Tongue (tissue), 2 donors: Measurements from ENCODE around the gene ELP1. TPM values are rescaled to one million over a fixed set of nuclear protein-coding genes. Genes with fewer than 3 reads are reported as not detected.
"Not testable (repeated sequence)": the region's sequence is repeated elsewhere in the genome, so short reads cannot be mapped to it uniquely, and the experiment has no call there.

Source experiments
- DNase-seq: peaks from one replicate; pipeline ENCODE4 v3.0.0-alpha.2; 2015
- total RNA-seq: library from RNA; depleted of rRNA; stranded (reverse); fragments of >200 nt; gene quantifications from one replicate; pipeline ENCODE4 v1.2.3, GENCODE V29; 2014

Gene ELP1
- total RNA-seq, 1 donor from 2014 or later: 52.1 TPM

DNA sequence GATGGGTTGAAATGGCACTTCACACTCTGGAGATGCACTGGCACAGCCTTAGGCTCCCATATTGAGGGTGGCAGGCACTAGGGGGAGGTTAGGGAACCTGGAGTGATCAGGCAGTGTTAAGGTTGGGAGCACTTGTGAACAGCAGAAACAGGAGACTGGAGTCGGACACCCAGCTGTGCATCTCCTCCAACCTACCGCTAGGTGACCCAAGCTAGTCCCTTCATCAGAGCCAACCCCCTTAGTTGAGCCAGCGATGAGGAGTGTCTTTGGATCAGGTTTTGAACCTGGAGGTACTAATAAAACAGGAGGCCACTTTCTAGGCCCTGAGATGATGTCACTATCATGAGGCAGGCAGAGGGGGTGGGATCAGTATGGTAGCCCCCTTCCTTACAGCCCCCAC lies 79.8 kb downstream of the ELP1 start:
- no peak for DNase-seq

DNA sequence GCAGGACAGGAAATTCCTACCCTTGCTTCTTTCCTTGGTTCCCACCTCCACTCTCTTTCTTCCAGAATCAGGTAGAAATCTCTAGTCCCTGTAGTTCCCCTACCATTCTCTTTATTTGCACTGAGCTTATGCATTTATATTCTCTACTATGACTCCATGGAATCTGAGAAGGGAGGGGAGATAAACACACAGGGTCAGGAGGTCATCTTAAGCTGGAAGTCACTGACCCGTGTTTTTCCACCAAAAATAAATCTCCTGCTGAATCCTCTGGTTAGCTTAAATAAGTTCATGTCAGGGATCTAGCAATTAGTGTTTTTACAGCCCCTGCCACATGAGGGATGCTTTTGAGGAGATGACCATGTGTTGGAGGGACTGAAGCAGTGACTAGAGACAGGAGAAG lies 81.8 kb downstream of the ELP1 start:
- no peak for DNase-seq

DNA sequence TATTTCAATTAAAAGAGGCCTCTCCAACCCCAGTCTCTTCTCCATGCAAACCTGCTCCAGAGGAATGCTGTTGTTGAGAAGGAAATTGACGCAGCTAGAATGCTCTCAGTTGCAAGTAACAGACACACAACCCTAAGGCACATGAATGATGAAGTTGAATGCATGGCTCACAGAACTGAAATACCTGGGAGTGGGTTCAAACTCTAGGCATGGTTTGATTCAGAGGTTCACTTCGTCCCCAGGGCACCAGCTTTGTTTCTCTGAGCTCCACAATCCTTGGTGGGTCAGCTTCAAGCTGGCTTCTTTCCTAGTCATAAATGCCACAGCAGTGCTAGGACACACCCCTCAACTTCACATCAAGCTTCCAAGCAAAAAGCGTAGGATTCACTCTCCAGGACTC lies 82.8 kb downstream of the ELP1 start:
- no peak for DNase-seq

DNA sequence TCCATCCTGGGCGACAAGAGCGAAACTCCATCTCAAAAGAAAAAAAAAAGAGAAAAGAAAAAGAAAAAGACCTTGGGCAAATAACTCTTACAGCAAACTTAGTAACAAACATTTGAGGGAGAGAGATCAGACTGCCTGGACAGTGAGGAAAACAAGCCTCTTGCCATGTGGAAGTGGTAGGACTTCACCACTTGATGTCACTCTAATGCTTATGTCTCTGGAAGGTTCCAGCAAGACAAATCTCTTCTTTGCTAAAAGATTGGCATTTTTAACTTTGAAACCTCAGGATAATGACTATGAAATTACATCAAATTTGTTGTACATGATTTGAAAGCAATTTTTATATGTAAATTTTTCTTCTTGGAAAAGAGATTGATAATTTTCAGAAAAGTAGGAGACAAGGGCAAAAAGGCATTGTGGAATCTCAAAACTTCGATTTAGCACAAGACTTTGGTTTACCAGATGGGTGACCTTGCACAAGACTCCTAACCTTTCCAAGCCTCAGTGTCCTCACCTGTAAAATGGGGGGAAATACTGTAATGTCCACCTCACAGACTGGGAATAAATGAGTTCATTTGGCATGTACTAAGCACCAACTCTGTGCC lies 83.5 kb downstream of the ELP1 start:
- peak; percentile 12 for DNase-seq

DNA sequence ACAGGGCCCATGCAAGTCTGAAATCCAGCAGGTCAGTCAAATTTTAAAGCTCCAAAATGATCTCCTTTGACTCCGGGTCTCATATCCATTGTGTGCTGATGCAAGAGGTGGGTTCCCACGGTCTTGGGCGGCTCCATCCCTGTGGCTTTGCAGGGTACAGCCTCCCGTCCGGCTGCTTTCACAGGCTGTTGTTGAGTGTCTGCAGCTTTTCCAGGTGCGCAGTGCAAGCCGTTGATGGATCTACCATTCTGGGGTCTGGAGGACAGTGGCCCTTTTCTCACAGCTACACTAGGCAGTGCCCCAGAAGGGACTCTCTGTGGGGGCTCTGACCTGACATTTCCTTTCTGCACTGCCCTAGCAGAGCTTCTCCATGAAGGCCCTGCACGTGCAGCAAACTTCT lies 85.6 kb downstream of the ELP1 start:
- not testable (repeated sequence) for DNase-seq

DNA sequence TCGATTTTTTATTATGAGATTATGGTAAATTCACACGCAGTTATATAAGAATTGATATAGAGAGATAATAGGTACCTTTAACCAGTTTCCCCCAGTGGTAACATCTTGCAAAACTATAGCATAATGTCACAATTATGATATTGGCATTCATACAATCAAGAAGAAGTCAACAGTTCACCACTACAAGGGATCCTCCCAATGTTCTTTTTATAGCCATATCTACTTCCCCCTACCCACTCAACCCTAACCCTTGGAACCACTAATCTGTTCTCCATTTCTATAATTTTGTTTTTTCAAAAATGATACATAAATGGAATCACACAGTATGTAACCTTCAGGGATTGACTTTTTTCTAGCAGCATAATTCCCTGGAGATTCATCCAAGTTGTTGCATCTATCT lies 88.0 kb downstream of the ELP1 start:
- no peak for DNase-seq

DNA sequence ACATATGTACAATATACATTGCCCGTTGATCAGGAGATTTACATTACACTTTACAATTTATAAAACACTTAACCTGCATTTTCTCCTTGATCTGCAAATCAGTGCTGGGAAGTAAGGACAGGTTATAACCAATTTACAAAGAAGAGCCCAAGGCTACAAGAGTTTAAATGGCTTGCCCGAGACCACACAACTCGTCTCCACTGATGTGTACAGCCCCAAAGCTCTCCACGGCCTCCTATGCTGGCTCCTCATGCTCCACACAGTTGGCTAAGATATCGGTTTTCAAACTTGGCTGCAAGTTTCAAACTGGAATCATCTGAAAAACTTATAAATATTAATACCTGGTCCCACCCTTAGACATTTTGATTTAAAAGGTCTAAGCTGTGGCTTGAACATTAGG lies 88.4 kb downstream of the ELP1 start:
- no peak for DNase-seq

DNA sequence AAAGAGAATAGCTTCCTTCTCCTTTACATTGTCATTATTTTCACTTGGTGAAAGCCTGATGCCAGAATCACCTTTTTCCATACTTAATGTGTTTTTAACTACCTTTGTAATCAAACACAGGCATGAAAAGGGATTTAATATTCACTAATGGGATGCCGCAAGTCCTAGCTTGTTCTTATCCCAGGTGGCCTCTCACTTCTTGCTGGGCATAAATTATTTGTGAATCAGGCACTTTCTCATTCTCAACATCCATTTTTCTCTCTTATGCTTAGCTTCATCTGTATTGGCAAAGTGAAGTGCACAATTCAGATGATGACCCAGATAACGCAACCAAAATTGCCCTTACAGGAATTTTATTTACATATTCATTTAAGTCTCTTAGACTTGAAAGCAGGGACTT lies 89.1 kb downstream of the ELP1 start:
- no peak for DNase-seq

DNA sequence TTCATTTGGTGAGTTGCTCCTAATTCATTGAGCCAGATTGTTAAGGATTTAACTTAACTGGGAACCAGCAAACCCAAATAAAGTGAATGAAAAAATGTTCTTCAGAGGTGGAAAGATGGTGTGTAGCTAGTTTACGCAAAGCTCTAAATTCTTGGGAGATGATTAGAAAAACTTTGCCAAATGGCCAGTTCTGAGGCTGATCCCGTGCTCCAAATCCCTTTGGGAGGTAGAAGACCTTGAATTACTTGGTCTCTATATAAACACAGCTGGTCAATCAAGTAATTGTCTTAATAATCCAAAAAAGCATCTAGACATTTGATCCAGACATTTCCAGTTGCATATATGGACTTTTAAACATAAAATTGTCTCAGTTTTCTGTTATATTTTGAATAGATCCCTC lies 89.5 kb downstream of the ELP1 start:
- peak; percentile 24 for DNase-seq

DNA sequence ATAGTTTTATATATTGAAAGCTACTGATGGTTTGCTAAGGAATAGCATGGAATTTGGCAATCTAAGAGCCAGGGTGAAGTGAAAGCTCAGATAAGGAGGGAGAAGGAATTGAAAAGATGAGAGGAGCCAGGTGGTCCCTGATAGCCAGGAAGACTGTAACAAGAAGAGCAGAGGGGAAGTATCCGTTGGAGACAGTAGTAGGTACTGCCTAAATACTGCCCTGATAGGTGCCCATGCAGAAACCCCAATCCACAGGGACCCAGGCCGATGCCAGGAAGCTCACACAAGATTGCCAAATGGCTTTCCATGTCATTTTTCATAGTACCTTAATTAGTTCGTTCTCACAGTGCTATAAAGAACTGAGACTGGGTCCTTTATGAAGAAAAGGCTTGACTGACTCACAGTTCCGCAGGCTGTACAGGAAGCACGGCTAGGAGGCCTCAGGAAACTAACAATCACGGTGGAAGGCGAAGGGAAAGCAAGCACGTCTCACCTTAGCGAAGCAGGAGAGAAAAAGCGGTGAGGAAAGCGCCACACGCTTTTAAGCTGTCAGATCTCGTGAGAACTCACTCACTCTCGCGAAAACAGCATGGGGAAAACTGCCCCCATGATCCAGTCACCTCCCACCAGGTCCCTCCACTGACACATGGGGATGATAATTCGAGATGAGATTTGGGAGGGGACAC lies 91.2 kb downstream of the ELP1 start:
- DNase-seq: no peak

DNA sequence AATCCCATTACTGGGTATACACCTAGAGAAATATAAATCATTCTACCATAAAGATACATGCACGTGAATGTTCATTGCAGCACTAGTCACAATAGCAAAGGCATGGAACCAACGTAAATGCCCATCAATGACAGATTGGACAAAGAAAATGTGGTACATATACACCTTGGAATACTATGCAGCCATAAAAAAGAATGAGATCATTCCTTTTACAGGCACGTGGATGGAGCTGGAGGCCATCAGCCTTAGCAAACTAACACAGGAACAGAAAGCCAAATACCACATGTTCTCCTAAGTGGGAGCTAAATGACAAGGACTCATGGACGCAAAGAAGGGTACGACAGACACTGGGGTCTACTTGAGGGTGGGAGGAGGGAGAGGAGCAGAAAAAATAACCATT lies 94.4 kb downstream of the ELP1 start:
- not testable (repeated sequence) for DNase-seq

DNA sequence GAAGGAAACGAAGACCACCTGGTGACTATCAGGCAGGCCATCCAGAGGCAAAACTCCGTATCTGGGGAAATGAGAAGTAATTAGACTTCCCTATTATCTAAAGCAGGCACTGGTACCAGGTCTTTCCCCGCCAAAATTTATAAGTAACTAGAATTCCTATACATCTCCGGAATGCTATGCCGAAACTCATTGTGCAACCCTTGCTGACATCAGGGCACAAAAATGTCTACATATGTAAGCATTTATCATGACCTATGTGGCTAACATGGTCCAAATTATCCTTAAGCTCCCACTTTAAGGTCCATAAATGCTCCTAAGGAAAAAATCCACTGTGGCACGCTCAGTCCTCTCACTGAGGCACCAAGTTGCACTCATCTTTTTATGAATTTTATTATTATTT lies 95.9 kb downstream of the ELP1 start:
- no peak for DNase-seq

DNA sequence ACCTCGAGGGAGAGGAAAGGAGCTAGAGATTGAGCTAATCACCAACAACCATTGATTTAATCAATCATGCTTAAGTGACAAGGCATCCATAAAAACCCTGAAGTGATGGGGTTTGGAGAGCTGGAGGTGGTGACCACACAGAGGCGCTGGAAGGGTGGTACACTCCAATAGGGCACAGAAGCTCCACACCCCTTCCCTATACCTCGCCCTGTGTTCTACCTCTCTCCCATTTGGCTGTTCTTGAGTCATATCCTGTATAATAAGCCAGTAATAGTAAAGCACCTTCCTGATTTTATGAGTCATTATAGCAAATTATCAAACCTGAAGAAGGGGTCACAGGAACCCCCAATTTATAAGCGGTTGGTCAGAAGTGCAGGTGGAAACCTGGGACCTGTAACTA lies 96.4 kb downstream of the ELP1 start:
- no peak for DNase-seq

DNA sequence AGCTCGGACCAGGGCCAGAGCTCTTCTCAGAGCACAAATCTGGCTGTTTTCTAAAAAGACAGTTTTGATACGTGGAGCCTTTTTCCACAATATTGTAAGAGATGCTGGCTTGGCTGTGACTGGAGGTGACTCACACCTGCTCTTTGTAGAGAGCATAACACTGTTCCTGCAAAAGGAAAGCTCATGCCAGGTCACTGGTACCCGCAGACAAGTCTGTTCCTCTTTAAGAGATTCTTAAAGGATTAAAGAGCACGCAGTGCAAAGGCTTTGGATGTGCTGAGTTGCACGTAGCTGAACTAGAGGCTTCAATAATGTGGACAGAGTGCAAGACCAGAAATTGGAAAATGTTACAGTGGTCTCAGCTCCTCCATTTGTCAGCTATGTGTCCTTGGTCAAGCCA lies 97.1 kb downstream of the ELP1 start:
- peak; percentile 53 for DNase-seq

DNA sequence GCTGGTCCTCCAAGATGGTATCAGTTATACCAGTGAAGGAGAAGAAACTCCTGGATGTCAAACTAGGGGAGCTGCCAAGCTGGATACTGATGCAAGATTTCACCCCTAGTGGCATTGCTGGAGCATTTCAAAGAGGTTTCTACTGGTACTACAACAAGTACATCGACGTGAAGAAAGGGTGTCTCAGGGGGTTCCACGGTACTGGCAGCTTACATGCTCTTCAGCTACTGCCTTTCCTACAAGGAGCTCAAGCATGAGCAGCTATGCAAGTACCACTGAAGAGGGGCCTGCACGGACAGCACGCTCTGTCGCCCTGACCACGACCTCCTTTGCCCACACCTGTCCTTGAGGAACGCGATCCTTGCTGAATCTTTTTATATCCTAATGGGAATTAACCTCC lies 97.6 kb downstream of the ELP1 start:
- DNase-seq: no peak

DNA sequence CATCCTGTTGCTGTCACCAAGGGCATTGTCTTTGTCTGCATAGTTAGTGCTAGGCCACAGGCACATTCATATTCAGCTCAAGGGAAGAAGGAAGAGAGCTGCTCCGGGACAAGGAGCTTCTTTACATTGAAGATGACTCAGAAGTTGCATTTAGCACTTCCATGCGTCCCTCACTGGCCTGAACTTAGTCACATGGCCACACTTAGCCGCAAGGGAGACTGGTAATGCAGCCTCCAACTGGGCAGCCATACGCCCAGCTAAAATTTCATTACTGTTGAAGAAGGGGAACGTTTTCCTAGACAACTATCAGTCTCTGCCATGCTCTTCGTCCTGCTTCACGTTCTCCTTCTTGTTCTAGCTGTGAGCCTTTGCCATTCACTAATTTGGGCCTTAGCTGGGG lies 98.1 kb downstream of the ELP1 start:
- DNase-seq: no peak

DNA sequence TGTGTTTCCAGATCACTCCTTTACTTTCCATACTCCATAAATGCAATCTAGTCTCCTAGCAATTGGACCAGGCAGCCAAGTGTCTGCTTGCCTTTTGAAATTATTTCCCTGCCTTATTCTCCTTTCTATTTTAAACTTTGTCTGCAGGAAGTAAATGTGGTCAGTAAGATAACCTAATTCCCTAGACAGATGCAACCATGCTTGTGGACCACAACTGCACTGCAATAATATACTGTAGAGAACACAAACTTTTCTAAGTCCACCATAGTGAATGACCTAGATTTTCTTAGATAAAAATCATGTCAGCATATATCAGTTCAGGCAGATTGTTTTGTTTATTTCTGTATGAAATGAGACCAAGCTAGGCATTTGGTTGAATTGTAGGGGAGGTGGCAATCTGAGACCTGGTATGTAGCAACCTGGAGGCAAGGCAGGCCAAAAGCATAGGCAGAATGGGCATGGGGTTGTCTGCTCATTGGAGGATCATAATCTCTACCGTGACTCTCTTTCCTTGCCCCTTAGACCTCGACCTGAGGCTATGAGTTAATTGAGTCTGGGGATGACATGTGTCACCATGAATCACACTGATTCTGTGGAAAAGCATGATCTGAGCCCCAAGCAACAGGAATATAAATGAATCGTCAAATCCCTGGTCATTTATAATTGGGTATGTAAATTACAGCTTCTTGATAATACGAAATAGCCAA lies 98.8 kb downstream of the ELP1 start:
- DNase-seq: no peak

DNA sequence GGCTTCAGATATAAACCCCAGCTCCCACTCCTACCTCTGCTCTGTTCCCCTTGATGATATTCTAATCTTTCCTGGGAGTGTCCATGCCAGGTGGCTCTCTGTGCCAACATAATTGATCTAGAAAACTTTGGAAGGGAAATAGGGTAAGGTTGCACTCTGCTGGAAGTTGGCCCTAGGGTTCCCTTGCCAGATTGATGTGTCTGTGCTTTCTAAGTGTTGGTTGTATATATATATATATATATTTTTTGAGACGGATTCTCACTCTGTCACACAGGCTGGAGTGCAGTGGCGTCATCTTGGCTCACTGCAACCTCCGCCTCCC lies 101.8 kb downstream of the ELP1 start:
- no peak for DNase-seq

DNA sequence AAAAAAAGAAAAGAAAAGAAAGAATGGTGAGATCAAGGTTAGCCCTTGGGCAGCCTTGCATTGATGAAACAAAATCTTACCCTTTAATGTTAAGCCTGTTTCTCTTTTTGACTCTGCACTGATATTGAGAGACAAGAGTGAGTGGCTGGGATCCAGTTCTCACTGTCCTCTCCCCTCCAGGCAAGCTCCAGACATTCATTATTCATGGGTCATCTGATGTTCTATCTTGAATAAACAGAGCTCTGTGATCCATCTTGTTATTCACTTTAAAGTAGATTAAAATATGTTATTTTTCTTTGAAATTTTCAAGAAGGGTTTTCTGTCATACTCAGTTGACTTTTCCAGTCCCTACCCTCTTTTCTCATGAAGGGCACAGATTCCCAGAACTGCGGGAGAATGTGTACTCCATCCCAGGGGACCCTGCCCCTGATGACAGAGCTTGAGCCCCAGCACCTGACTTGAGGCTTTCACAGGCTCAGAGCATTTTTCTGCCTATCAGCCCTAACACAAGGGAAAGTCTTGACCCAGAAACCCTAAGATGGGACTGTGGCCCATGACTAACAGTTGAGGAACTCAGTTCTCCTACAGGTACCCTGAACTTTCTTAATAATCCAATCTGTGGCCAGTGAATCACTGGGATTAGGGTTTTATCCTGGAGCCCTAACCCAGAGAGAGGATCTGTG lies 102.3 kb downstream of the ELP1 start:
- DNase-seq: no peak

DNA sequence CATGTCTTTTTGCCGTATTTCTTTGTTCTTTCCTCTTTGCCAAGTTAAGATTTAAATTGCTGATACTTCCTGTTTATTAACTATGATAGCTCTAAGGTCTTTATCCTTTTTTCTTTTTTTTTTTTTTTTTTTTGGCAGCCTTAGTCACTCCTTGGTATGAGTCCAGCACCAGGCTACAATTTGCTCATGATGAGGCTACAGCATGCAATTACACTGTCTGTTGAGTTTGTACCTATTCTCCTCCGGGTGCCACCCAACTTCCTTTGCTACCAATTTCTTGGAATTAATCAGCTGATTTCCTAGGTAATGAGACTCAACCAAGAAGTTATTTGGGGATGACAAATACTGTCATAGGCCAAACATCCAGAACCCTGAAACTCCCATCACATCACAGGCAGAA lies 103.7 kb downstream of the ELP1 start:
- DNase-seq: no peak

DNA sequence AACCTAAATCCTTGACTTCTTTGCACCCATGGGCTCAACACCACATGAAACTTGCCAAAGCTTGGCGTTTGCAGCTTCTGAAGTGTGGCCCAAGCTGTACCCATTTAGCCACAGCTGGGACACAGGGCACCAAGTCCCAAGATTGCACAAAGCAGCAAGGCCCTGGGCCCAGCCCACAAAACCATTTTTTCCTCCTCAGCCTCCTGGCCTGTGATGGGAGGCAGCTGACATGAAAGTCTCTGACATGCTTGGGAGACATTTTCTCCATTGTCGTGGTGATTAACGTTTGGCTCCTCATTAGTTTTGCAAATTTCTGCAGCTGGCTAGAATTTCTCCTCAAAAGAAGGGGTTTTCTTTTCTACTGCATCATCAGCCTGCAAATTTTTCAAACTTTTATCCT lies 110.1 kb downstream of the ELP1 start:
- DNase-seq: no peak
